PC-3 (cell line): Measurements from ENCODE around the gene THUMPD1. TPM values are rescaled to one million over a fixed set of nuclear protein-coding genes. Genes with fewer than 3 reads are reported as not detected.

Experiments used
- ATAC-seq: fragments of 200-7000 bp; cut with Tn5 transposase; 2 replicates; pipeline ENCODE4 v1.9.1; 2020; ENCODE audit warnings: mild to moderate bottlenecking, moderate library complexity
- BruUV-seq: library from RNA; stranded (reverse); fragments of 400-500 nt; replicated peaks from 2 replicates; lab custom pipeline; 2021; lab: Mats Ljungman, UMichigan
- CTCF ChIA-PET: fragments of 300-600 bp; sonication (Branson Sonifier 250); formaldehyde crosslinking; loops from one replicate; lab custom pipeline; 2022; ENCODE audit warnings: antibody characterized with exemption; lab: Charles Lee
- POLR2A ChIA-PET: fragments of 300-600 bp; sonication (Branson Sonifier 250); formaldehyde crosslinking; loops from one replicate; lab custom pipeline; 2022; ENCODE audit warnings: antibody characterized with exemption; ENCODE audit not compliant: unreplicated experiment; lab: Charles Lee
- DNase-seq: peaks from one replicate; pipeline ENCODE4 v3.0.0-alpha.2; 2015
- H2AFZ ChIP-seq: fragments of 300-600 bp; sonication (generic); 2 replicates; pipeline ENCODE4 v1.6.0; 2016; ENCODE audit warnings: antibody characterized with exemption, low read length
- H3F3A ChIP-seq: fragments of 300-600 bp; sonication (generic); one replicate; pipeline ENCODE4 v1.6.0; 2017; ENCODE audit warnings: antibody characterized with exemption, low read length, control low read depth, mild to moderate bottlenecking; ENCODE audit not compliant: unreplicated experiment
- H3K27ac ChIP-seq: fragments of 300-600 bp; sonication (generic); 2 replicates; pipeline ENCODE4 v1.5.1; 2016; ENCODE audit warnings: mild to moderate bottlenecking, low read length
- H3K27me3 ChIP-seq: fragments of 300-600 bp; sonication (generic); 2 replicates; pipeline ENCODE4 v1.6.1; 2016; ENCODE audit warnings: low read length, mixed read lengths
- H3K36me3 ChIP-seq: fragments of 300-600 bp; sonication (generic); 2 replicates; pipeline ENCODE4 v1.6.1; 2016; ENCODE audit warnings: low read depth, mixed run types, low read length, mixed read lengths
- H3K4me1 ChIP-seq: fragments of 300-600 bp; sonication (generic); 2 replicates; pipeline ENCODE4 v1.5.1; 2016; ENCODE audit warnings: low read length; ENCODE audit not compliant: insufficient read depth
- H3K4me2 ChIP-seq: fragments of 300-600 bp; sonication (generic); 2 replicates; pipeline ENCODE4 v1.6.0; 2016; ENCODE audit warnings: low read length
- H3K4me3 ChIP-seq: fragments of 300-600 bp; sonication (generic); 2 replicates; pipeline ENCODE4 v1.5.1; 2016; ENCODE audit warnings: mild to moderate bottlenecking, low read length, mixed read lengths
- H3K79me2 ChIP-seq: fragments of 300-600 bp; sonication (generic); 2 replicates; pipeline ENCODE4 v1.6.1; 2017; ENCODE audit warnings: low read length, mixed read lengths
- H3K9ac ChIP-seq: fragments of 300-600 bp; sonication (generic); 2 replicates; pipeline ENCODE4 v1.6.0; 2016; ENCODE audit warnings: mild to moderate bottlenecking, low read length
- H3K9me2 ChIP-seq: fragments of 300-600 bp; sonication (generic); replicated peaks from 2 replicates; pipeline ENCODE4 v1.6.1; 2016; ENCODE audit warnings: mixed run types, low read length, mixed read lengths
- H3K9me3 ChIP-seq: fragments of 300-600 bp; sonication (generic); 2 replicates; pipeline ENCODE4 v1.6.1; 2016; ENCODE audit warnings: low read length, mixed read lengths
- H4K20me1 ChIP-seq: fragments of 300-600 bp; sonication (generic); 2 replicates; pipeline ENCODE4 v1.6.1; 2016; ENCODE audit warnings: low read length, mixed read lengths
- CTCF ChIP-seq: fragments of 300-600 bp; sonication (generic); conservative IDR thresholded peaks from 2 replicates; pipeline ENCODE4 v1.5.1; 2017; ENCODE audit warnings: antibody characterized with exemption, low read depth, mild to moderate bottlenecking, low read length
- EZH2 ChIP-seq: fragments of 300-600 bp; sonication (generic); IDR thresholded peaks from one replicate; pipeline ENCODE4 v1.6.1; 2017; ENCODE audit warnings: antibody characterized with exemption, mild to moderate bottlenecking, low read length; ENCODE audit not compliant: unreplicated experiment
- EZH2phosphoT487 ChIP-seq: fragments of 300-600 bp; sonication (generic); IDR thresholded peaks from 2 replicates; pipeline ENCODE4 v1.6.1; 2018; ENCODE audit warnings: mild to moderate bottlenecking, antibody characterized with exemption, low read length, borderline replicate concordance
- intact Hi-C: fragments of 100-400 bp; cut with micrococcal nuclease; formaldehyde crosslinking; loops from 2 replicates; pipeline ENCODE4 v1.9.0; 2023
- total RNA-seq: library from RNA; depleted of rRNA; stranded (reverse); fragments of >200 nt; gene quantifications from 2 replicates; pipeline ENCODE4 v1.2.3, GENCODE V29; 2014

THUMPD1 gene
- total RNA-seq, 1 experiment from 2014 or later, result 44.9 TPM

GRCh38 chr16:20784204-20784603 lies 42.6 kb upstream of the THUMPD1 start:
- no peak overlapping the region for H3K4me3 ChIP-seq
- intact Hi-C loops, result no loop called here
- H3K4me2 ChIP-seq, result no peak overlapping the region
- no peak for TF ChIP-seq EZH2
- no peak for TF ChIP-seq CTCF
- TF ChIP-seq EZH2phosphoT487, result no peak
- no peaks in the 10 kb centered on the region for H3K27me3 ChIP-seq
- no peak overlapping the region for H2AFZ ChIP-seq
- no peaks in the 10 kb centered on the region for H3K9me2 ChIP-seq
- ChIA-PET CTCF (no interaction called here), POLR2A (no interaction called here)
- H3F3A ChIP-seq, result no peaks in the 10 kb centered on the region
- BruUV-seq, result no TSS peak
- no peaks in the 10 kb centered on the region for H4K20me1 ChIP-seq
- H3K4me1 ChIP-seq, result no peaks in the 10 kb centered on the region
- H3K9ac ChIP-seq, result no peak overlapping the region
- H3K9me3 ChIP-seq, result no peaks in the 10 kb centered on the region
- H3K36me3 ChIP-seq, result no peaks in the 10 kb centered on the region
- no peak for DNase-seq
- H3K79me2 ChIP-seq, result no peaks in the 10 kb centered on the region
- ATAC-seq, result no peak
- H3K27ac ChIP-seq, result no peak overlapping the region

GRCh38 chr16:20782470-20782869 lies 40.9 kb upstream of the THUMPD1 start:
- ChIA-PET CTCF (no interaction called here), POLR2A (no interaction called here)
- no peaks in the 10 kb centered on the region for H3F3A ChIP-seq
- ATAC-seq, result no peak
- no peaks in the 10 kb centered on the region for H3K9me2 ChIP-seq
- H4K20me1 ChIP-seq, result no peaks in the 10 kb centered on the region
- H3K4me2 ChIP-seq, result no peak overlapping the region
- no peak for TF ChIP-seq EZH2phosphoT487
- TF ChIP-seq EZH2, result no peak
- no peak for TF ChIP-seq CTCF
- H3K27ac ChIP-seq, result no peak overlapping the region
- intact Hi-C loops, result no loop called here
- H2AFZ ChIP-seq, result no peak overlapping the region
- H3K9ac ChIP-seq, result no peak overlapping the region
- H3K79me2 ChIP-seq, result no peaks in the 10 kb centered on the region
- no peak overlapping the region for H3K4me3 ChIP-seq
- no peaks in the 10 kb centered on the region for H3K36me3 ChIP-seq
- no peaks in the 10 kb centered on the region for H3K4me1 ChIP-seq
- no peaks in the 10 kb centered on the region for H3K27me3 ChIP-seq
- no TSS peak for BruUV-seq
- no peak for DNase-seq
- H3K9me3 ChIP-seq, result no peaks in the 10 kb centered on the region

- intact Hi-C loops, result no loop called here
- Histone ChIP-seq H3K36me3 (no peaks in the 10 kb centered on the region), H3K4me3 (no peak overlapping the region), H3K27me3 (no peaks in the 10 kb centered on the region), H2AFZ (no peak overlapping the region), H3K79me2 (no peaks in the 10 kb centered on the region), H3K9me3 (no peaks in the 10 kb centered on the region), H3F3A (no peaks in the 10 kb centered on the region), H3K4me2 (no peak overlapping the region), H3K9ac (no peak overlapping the region), H3K4me1 (no peaks in the 10 kb centered on the region), H3K27ac (no peak overlapping the region), H4K20me1 (no peaks in the 10 kb centered on the region), H3K9me2 (no peaks in the 10 kb centered on the region)
- no peak for ATAC-seq
- no peak for DNase-seq
- CTCF ChIA-PET, result no interaction called here
- no TSS peak for BruUV-seq
- POLR2A ChIA-PET, result no interaction called here
- TF ChIP-seq EZH2phosphoT487 (no peak), CTCF (no peak), EZH2 (no peak)
Measured at GRCh38 chr16:20781697-20782096, 40.1 kb upstream of the THUMPD1 start.
